Gastroesophageal sphincter (tissue), 4 donors: Measurements from ENCODE around the gene MAP7D3. TPM values are rescaled to one million over a fixed set of nuclear protein-coding genes. Genes with fewer than 3 reads are reported as not detected.
A peak's percentile ranks its signal among the peaks of the same experiment; 100 is the strongest.

Source experiments
- ATAC-seq: fragments of 150-250 bp; one replicate; pipeline ENCODE4 v1.9.1; 2016; ENCODE audit warnings: mild to moderate bottlenecking, moderate library complexity
- H3K27ac ChIP-seq, 4 donors: fragments of 200-600 bp; sonication (generic) in 3 of 4; 1 replicate in 3 of 4; 2 replicates in 1 of 4; pipeline ENCODE4 v1.5.1; 2016 to 2019
- H3K27me3 ChIP-seq: fragments of 200-600 bp; sonication (generic); one replicate; pipeline ENCODE4 v1.5.1; 2019
- H3K36me3 ChIP-seq, 2 donors: fragments of 200-600 bp; sonication (generic); one replicate each; pipeline ENCODE4 v1.5.1; 2019; ENCODE audit warnings: control low read depth in 1 of 2
- H3K4me1 ChIP-seq, 3 donors: fragments of 200-600 bp; sonication (generic); 1 replicate in 2 of 3; 2 replicates in 1 of 3; pipeline ENCODE4 v1.5.1; 2016 to 2019; ENCODE audit warnings: control low read depth in 2 of 3
- H3K4me3 ChIP-seq, 2 donors: fragments of 200-600 bp; sonication (generic); one replicate each; pipeline ENCODE4 v1.5.1; 2019; ENCODE audit warnings: mild to moderate bottlenecking in 1 of 2, moderate library complexity in 1 of 2
- H3K9me3 ChIP-seq, 3 donors: fragments of 200-600 bp; sonication (generic); one replicate each; pipeline ENCODE4 v1.5.1; 2017 to 2019; ENCODE audit warnings: control low read depth in 2 of 3
- EP300 ChIP-seq: sonication (generic); formaldehyde crosslinking; IDR thresholded peaks from one replicate; pipeline ENCODE4 v1.6.1; 2017; ENCODE audit warnings: antibody characterized with exemption, mild to moderate bottlenecking
- POLR2A ChIP-seq, 2 donors: fragments of 450-650 bp; IDR thresholded peaks; one replicate each; pipeline ENCODE4 v1.6.1; 2017; ENCODE audit warnings: antibody characterized with exemption in 2 of 2, mild to moderate bottlenecking in 2 of 2, moderate library complexity in 1 of 2
- POLR2AphosphoS5 ChIP-seq: sonication (generic); formaldehyde crosslinking; IDR thresholded peaks from one replicate; pipeline ENCODE4 v1.6.1; 2017; ENCODE audit warnings: antibody characterized with exemption
- WGBS, 2 donors: methylation state at CpG; one replicate each; pipeline ENCODE4 v1.1.5; 2018; ENCODE audit warnings: low coverage in 1 of 2; 5-methylcytosine and 5-hydroxymethylcytosine counted together
- total RNA-seq, 4 donors: library from RNA; depleted of rRNA; stranded (reverse); fragments of >200 nt; gene quantifications; one replicate each; pipeline ENCODE4 v1.1.0, GENCODE V29; 2016
- TF ChIP-seq, protein P1 (sequence below), 4 experiments: fragments of 200-600 bp in 2 of 4; fragments of 450-650 bp in 2 of 4; sonication (generic) in 1 of 4; IDR thresholded peaks; one replicate each; pipeline ENCODE4 v1.5.1; 2017 to 2019; ENCODE audit warnings: antibody characterized with exemption in 4 of 4, mild to moderate bottlenecking in 2 of 4, moderate library complexity in 2 of 4

The MAP7D3 gene
- total RNA-seq, 4 donors from 2014 or later = 17.1 to 30.5 (median 23.0) TPM

DNA sequence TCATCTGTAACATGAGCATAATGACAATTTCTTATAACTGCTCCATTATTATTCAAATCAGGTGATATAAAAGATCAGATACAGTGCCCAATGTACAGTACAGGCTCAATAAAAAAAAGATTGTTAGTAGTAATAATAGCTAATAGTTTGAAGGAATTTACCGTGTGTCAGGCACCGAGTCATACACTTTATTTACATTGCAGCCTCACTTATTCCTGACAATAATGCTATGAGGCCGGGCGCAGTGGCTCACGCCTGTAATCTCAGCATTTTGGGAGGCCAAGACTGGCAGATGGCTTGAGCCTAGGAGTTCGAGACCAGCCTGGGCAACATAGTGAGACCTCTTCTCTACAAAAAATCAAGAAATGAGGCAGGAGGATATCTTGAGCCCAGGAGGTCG, 10.1 kb upstream of the MAP7D3 start:
- 70 to 82% methylated on average over 2 to 5 of the region's 7 CpGs for WGBS, 2 donors
- Histone ChIP-seq H3K4me3 (no peak overlapping the region), H3K27me3 (no peaks in the 10 kb centered on the region), H3K4me1 (peaks cover 0 to 30% (median 0%) of the 10 kb centered on the region in 3 donors), H3K36me3 (no peaks in the 10 kb centered on the region), H3K27ac (peak overlapping the region in 3 of 4 donors; percentile 20 to 74 (median 69)), H3K9me3 (no peaks in the 10 kb centered on the region)
- TF ChIP-seq, protein P1, sequence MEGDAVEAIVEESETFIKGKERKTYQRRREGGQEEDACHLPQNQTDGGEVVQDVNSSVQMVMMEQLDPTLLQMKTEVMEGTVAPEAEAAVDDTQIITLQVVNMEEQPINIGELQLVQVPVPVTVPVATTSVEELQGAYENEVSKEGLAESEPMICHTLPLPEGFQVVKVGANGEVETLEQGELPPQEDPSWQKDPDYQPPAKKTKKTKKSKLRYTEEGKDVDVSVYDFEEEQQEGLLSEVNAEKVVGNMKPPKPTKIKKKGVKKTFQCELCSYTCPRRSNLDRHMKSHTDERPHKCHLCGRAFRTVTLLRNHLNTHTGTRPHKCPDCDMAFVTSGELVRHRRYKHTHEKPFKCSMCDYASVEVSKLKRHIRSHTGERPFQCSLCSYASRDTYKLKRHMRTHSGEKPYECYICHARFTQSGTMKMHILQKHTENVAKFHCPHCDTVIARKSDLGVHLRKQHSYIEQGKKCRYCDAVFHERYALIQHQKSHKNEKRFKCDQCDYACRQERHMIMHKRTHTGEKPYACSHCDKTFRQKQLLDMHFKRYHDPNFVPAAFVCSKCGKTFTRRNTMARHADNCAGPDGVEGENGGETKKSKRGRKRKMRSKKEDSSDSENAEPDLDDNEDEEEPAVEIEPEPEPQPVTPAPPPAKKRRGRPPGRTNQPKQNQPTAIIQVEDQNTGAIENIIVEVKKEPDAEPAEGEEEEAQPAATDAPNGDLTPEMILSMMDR (IDR thresholded peaks at IDR 0.05) = no peak
- no peak for TF ChIP-seq POLR2AphosphoS5
- TF ChIP-seq EP300 = no peak
- no peak for TF ChIP-seq POLR2A (IDR thresholded peaks at IDR 0.05)
- ATAC-seq = no peak

- no peaks in the 10 kb centered on the region for H3K27me3 ChIP-seq
- peaks cover 0 to 36% (median 0%) of the 10 kb centered on the region in 3 donors for H3K4me1 ChIP-seq
- H3K9me3 ChIP-seq = no peaks in the 10 kb centered on the region
- no peaks in the 10 kb centered on the region for H3K36me3 ChIP-seq
- no peak overlapping the region for H3K4me3 ChIP-seq
- TF ChIP-seq EP300 (no peak), POLR2A (IDR thresholded peaks at IDR 0.05) (no peak), POLR2AphosphoS5 (peak; percentile 35)
- TF ChIP-seq, protein P1 (IDR thresholded peaks at IDR 0.05) = no peak
- peak overlapping the region in 3 of 4 donors; percentile 52 to 74 (median 69) for H3K27ac ChIP-seq
- ATAC-seq = no peak
These were observed 9.6 kb upstream of the MAP7D3 start for GRCh38 chrX:136260776-136261175.

DNA sequence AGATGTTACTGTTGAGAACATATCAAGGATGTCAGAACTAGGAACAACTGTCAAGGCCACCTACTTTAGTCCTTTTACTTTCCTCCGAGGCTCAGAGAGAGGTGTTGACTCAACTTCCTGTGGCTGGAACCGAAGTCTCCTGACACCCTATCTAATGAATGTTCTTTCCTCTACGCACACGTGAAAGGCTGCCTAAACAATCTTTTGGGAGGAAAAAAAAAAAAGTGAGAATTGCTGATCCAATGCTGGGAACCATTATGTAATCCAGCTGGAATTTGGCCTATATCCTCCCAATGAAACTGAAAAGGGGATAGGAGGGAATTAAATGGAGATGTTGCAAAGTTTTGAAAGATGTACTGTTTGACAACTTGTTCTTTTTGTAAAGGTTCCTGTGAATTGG, 8.3 kb upstream of the MAP7D3 start:
- Histone ChIP-seq H3K36me3 (no peaks in the 10 kb centered on the region), H3K27me3 (no peaks in the 10 kb centered on the region), H3K27ac (peak overlapping the region; percentile 36 to 74 (median 60)), H3K4me3 (no peak overlapping the region), H3K9me3 (no peaks in the 10 kb centered on the region), H3K4me1 (peaks cover 0 to 46% (median 0%) of the 10 kb centered on the region in 3 donors)
- TF ChIP-seq EP300 = no peak
- peak; percentile 60 for TF ChIP-seq POLR2AphosphoS5
- ATAC-seq = peak; percentile 71
- 6 to 30% methylated on average over 4 of the region's 4 CpGs for WGBS, 2 donors

DNA sequence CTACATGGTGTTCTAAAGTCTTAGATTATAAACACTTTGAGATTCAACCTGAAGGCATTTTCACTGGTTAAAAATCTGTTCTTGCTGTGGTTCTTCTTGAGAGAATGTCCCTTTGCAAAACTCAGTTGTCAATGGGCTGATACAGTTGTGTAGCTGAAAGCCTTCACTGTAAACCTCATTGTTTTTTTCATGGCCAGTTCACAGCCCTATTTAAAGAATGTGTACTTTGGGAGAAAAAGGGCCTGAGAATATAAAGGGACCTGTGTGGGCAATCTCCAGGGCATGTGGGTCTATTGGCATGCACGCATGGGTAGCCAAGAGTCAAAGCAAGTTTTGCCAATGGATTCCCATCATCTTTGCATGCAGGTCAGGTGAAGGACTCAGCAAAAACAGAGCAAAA, 7.8 kb upstream of the MAP7D3 start:
- Histone ChIP-seq H3K36me3 (no peaks in the 10 kb centered on the region), H3K27me3 (no peaks in the 10 kb centered on the region), H3K4me1 (peaks cover 0 to 46% (median 0%) of the 10 kb centered on the region in 3 donors), H3K27ac (peak overlapping the region; percentile 18 to 74 (median 60)), H3K9me3 (no peaks in the 10 kb centered on the region), H3K4me3 (no peak overlapping the region)
- no CpG with 5 or more reads among the region's 1 CpG for WGBS, 2 donors
- no peak for ATAC-seq
- TF ChIP-seq, protein P1 (IDR thresholded peaks at IDR 0.05) = no peak
- no peak for TF ChIP-seq EP300
- TF ChIP-seq POLR2A (IDR thresholded peaks at IDR 0.05) = no peak
- TF ChIP-seq POLR2AphosphoS5 = no peak

DNA sequence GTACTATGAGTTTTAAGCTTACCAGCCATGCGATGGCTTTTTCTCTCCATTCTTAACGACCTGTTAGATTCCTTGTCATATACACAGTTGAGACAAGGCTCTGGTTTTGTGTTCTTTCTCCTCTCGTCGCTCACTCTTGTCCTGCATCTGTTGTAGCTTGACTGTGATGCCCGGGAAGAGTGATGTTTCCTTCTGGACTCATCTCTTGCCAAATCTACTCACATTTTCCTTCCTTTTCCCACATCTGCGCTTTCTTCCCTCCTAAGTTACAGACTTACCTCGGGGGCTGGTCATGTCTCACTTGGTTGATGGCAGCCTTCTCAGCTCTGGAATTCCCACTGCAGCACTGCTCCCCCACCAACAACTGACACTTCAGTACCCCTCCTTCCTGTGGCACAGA, 4.8 kb upstream of the MAP7D3 start:
- Histone ChIP-seq H3K36me3 (no peaks in the 10 kb centered on the region), H3K4me1 (peaks cover 0 to 45% (median 0%) of the 10 kb centered on the region in 3 donors), H3K9me3 (no peaks in the 10 kb centered on the region), H3K27ac (peak overlapping the region; percentile 54 to 73 (median 69)), H3K4me3 (no peak overlapping the region), H3K27me3 (no peaks in the 10 kb centered on the region)
- no peak for ATAC-seq
- WGBS, 2 donors = 29 to 34% methylated on average over 3 to 7 of the region's 7 CpGs
- TF ChIP-seq EP300 = no peak
- no peak for TF ChIP-seq POLR2A (IDR thresholded peaks at IDR 0.05)
- TF ChIP-seq, protein P1 (IDR thresholded peaks at IDR 0.05) = no peak
- no peak for TF ChIP-seq POLR2AphosphoS5
